ENCODE data around the gene MAP3K12. TPM values are rescaled to one million over a fixed set of nuclear protein-coding genes. Genes with fewer than 3 reads are reported as not detected.

Gene MAP3K12
- total and polyA plus RNA-seq, 2 of the 13 experiments (the other 11 are each of a cell fraction or from before 2014, with no cell fraction given): 0.20 to 1.1 TPM

DNA sequence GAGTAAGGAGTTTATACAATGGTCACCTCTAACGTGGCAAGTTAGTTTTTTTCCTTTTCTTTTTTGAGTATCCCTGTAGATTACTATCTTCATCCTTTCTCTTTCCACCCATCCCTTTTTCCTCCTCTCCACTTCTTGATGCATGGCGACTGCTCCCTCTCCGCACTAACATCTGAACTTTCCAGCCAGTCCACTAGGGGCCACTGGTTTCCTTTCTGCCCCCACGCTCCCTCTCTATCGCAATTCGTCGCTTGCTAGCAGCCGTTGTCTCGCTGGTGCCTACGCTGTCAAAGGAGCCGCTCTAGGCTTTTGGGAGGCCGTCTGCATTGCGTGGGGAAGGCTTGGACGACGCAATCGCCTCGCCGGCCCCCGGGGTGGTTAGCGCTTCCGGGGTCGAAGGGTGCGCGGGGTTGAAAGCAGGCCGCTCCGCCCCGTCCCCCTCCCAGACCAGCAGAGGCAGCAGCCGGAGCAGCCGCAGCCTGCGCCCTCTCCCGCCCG is 47.5 kb downstream of the MAP3K12 start, which contains the start of gene PCBP2 (continued):
- TF ChIP-seq SP140L (CRISPR knock-in tag; IDR thresholded peaks at IDR 0.05; ENCODE audit: borderline replicate concordance): no peak
- TF ChIP-seq SPEN (CRISPR knock-in tag; IDR thresholded peaks at IDR 0.05; ENCODE audit: low read depth): peak; percentile 38
- TF ChIP-seq RNF219 (CRISPR knock-in tag; IDR thresholded peaks at IDR 0.05): 0 out of 2 replicates have a peak, but pooled peaks have one; percentile 22
- TF ChIP-seq, protein P1, sequence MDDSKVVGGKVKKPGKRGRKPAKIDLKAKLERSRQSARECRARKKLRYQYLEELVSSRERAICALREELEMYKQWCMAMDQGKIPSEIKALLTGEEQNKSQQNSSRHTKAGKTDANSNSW (CRISPR knock-in tag; IDR thresholded peaks at IDR 0.05; ENCODE audit: borderline replicate concordance): no peak
- TF ChIP-seq, protein P2, sequence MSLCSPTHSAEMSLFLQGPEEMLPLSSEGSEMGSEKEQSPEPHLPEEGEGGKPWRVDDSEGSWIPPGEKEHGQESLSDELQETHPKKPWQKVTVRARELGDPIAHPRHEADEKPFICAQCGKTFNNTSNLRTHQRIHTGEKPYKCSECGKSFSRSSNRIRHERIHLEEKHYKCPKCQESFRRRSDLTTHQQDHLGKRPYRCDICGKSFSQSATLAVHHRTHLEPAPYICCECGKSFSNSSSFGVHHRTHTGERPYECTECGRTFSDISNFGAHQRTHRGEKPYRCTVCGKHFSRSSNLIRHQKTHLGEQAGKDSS (CRISPR knock-in tag; IDR thresholded peaks at IDR 0.05; ENCODE audit: borderline replicate concordance, low read depth): peak; percentile 63; the same call in 1 of the 2 replicates
- TF ChIP-seq, protein P3, sequence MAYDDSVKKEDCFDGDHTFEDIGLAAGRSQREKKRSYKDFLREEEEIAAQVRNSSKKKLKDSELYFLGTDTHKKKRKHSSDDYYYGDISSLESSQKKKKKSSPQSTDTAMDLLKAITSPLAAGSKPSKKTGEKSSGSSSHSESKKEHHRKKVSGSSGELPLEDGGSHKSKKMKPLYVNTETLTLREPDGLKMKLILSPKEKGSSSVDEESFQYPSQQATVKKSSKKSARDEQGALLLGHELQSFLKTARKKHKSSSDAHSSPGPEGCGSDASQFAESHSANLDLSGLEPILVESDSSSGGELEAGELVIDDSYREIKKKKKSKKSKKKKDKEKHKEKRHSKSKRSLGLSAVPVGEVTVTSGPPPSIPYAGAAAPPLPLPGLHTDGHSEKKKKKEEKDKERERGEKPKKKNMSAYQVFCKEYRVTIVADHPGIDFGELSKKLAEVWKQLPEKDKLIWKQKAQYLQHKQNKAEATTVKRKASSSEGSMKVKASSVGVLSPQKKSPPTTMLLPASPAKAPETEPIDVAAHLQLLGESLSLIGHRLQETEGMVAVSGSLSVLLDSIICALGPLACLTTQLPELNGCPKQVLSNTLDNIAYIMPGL (CRISPR knock-in tag; IDR thresholded peaks at IDR 0.05; ENCODE audit: borderline replicate concordance in 1 of 2, low read depth in 1 of 2): peak; percentile 28 to 82; a peak in 2 of 4 replicates
- TF ChIP-seq, protein P4, sequence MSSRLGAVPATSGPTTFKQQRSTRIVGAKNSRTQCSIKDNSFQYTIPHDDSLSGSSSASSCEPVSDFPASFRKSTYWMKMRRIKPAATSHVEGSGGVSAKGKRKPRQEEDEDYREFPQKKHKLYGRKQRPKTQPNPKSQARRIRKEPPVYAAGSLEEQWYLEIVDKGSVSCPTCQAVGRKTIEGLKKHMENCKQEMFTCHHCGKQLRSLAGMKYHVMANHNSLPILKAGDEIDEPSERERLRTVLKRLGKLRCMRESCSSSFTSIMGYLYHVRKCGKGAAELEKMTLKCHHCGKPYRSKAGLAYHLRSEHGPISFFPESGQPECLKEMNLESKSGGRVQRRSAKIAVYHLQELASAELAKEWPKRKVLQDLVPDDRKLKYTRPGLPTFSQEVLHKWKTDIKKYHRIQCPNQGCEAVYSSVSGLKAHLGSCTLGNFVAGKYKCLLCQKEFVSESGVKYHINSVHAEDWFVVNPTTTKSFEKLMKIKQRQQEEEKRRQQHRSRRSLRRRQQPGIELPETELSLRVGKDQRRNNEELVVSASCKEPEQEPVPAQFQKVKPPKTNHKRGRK (CRISPR knock-in tag; IDR thresholded peaks at IDR 0.05): no peak
- TF ChIP-seq ZNF570 (CRISPR knock-in tag; IDR thresholded peaks at IDR 0.05; ENCODE audit: borderline replicate concordance): no peak
- TF ChIP-seq, protein P5, sequence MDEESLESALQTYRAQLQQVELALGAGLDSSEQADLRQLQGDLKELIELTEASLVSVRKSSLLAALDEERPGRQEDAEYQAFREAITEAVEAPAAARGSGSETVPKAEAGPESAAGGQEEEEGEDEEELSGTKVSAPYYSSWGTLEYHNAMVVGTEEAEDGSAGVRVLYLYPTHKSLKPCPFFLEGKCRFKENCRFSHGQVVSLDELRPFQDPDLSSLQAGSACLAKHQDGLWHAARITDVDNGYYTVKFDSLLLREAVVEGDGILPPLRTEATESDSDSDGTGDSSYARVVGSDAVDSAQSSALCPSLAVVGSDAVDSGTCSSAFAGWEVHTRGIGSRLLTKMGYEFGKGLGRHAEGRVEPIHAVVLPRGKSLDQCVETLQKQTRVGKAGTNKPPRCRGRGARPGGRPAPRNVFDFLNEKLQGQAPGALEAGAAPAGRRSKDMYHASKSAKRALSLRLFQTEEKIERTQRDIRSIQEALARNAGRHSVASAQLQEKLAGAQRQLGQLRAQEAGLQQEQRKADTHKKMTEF (CRISPR knock-in tag; IDR thresholded peaks at IDR 0.05): peak; percentile 93
- TF ChIP-seq ZKSCAN5 (CRISPR knock-in tag; IDR thresholded peaks at IDR 0.05): no peak
- no peak for TF ChIP-seq ZBTB37 (CRISPR knock-in tag; IDR thresholded peaks at IDR 0.05)
- TF ChIP-seq GPN1 (CRISPR knock-in tag; IDR thresholded peaks at IDR 0.05; ENCODE audit: borderline replicate concordance): no peak
- TF ChIP-seq ZNF556 (CRISPR knock-in tag; IDR thresholded peaks at IDR 0.05; ENCODE audit: borderline replicate concordance): no peak
- TF ChIP-seq REXO4 (CRISPR knock-in tag; IDR thresholded peaks at IDR 0.05; ENCODE audit: borderline replicate concordance): no peak
- no peak for TF ChIP-seq ZNF782 (CRISPR knock-in tag; IDR thresholded peaks at IDR 0.05; ENCODE audit: borderline replicate concordance)

Measured in HepG2 (cell line).